Measurements from ENCODE around the gene USP6NL.

Gene USP6NL

DNA sequence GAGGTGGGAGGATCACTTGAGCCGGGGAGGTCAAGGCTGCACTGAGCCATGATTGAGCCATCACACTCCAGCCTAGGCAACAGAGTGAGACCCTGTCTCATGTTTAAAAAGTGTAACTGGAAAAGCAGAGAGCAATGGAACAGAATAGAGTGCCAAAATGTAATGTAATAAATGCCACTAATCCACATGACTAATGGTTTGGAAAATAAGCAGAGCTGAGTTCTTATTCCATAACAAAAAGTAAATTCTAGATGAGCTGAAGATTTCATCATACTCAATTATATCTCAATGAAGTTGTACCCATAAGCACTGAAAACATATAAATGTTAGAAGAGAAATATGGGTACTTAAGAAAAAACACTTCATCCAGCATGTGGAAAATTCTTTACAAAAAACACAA is 132.6 kb downstream of the USP6NL start:
- no peak for TF ChIP-seq SIN3A (IDR thresholded peaks at IDR 0.05; ENCODE audit: borderline replicate concordance, insufficient read depth, low read length)
- no peak for TF ChIP-seq FOXP2 (optimal IDR thresholded peaks at IDR 0.05; ENCODE audit: borderline replicate concordance, extremely low read depth, extremely low read length, insufficient read depth)
- TF ChIP-seq, protein P1, sequence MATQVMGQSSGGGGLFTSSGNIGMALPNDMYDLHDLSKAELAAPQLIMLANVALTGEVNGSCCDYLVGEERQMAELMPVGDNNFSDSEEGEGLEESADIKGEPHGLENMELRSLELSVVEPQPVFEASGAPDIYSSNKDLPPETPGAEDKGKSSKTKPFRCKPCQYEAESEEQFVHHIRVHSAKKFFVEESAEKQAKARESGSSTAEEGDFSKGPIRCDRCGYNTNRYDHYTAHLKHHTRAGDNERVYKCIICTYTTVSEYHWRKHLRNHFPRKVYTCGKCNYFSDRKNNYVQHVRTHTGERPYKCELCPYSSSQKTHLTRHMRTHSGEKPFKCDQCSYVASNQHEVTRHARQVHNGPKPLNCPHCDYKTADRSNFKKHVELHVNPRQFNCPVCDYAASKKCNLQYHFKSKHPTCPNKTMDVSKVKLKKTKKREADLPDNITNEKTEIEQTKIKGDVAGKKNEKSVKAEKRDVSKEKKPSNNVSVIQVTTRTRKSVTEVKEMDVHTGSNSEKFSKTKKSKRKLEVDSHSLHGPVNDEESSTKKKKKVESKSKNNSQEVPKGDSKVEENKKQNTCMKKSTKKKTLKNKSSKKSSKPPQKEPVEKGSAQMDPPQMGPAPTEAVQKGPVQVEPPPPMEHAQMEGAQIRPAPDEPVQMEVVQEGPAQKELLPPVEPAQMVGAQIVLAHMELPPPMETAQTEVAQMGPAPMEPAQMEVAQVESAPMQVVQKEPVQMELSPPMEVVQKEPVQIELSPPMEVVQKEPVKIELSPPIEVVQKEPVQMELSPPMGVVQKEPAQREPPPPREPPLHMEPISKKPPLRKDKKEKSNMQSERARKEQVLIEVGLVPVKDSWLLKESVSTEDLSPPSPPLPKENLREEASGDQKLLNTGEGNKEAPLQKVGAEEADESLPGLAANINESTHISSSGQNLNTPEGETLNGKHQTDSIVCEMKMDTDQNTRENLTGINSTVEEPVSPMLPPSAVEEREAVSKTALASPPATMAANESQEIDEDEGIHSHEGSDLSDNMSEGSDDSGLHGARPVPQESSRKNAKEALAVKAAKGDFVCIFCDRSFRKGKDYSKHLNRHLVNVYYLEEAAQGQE (IDR thresholded peaks at IDR 0.05; ENCODE audit: insufficient read depth in 1 of 2, low read depth in 2 of 2, low read length in 2 of 2), result no peak
- TF ChIP-seq POLR2AphosphoS5 (IDR thresholded peaks at IDR 0.05; ENCODE audit: low read depth, low read length), result no peak
- TF ChIP-seq TAF1 (IDR thresholded peaks at IDR 0.05; ENCODE audit: borderline replicate concordance, insufficient read depth, low read length), result no peak

DNA sequence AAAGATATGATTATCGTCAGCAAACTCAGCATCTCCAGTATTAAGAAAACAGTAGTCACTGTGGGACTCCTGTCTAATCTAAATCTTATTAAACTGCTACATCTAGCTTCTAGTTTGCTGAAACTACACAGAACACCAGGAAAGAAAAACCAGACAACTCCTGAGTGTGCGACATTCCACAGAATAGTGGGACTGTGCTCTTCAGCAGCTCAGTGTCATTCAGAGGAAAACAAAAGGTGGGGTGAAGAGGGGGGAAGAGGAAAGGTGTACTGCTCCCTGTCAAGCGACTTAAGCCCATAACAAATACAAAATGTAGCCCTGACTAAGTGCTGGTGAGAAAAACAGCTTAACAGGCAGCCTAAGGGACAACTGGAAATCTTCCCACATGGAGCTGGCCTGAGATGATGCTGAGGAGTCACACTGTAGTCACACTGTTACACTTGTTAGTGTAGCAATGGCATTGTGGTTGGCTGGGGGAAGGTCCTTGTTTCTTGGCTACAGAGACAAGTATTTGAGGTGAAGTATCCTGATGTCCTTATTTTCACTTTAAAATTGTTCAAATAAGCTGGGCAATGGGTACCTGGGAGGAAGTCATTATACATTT is 135.5 kb downstream of the USP6NL start:
- TF ChIP-seq, protein P1 (IDR thresholded peaks at IDR 0.05; ENCODE audit: insufficient read depth in 1 of 2, low read depth in 2 of 2, low read length in 2 of 2), result no peak
- TF ChIP-seq SIN3A (IDR thresholded peaks at IDR 0.05; ENCODE audit: borderline replicate concordance, insufficient read depth, low read length) (no peak), FOXP2 (optimal IDR thresholded peaks at IDR 0.05; ENCODE audit: borderline replicate concordance, extremely low read depth, extremely low read length, insufficient read depth) (no peak), TAF1 (IDR thresholded peaks at IDR 0.05; ENCODE audit: borderline replicate concordance, insufficient read depth, low read length) (no peak), POLR2AphosphoS5 (IDR thresholded peaks at IDR 0.05; ENCODE audit: low read depth, low read length) (no peak)

DNA sequence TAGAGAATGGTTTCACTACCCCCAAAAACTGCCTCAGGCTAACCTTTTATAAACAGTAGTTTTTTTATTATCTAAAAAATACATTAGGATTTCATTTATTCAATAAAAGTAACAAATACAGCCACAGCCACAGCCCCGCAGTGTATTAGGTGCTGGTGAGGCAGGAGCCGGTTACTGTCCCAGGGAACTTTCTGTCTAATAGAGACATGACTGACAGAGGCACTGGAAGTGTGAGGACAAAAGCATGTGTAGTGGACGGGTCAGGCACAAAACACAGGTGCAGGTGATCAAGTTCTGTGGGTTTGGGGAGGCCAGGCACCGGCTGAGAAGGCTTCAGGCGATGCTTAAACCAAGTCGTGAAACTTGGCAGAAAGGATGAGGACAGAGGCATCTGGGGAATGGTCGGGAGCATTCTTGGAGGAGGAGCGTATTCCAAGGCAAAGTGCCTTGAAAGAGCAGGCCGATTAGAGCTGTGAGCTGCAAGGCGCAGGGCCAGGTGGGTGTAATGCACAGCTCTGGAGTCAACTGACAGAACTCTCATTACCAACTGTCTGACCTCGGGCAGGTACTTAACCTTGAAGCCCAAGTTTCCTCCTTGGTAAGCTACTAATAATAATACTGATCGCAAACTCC is 138.2 kb downstream of the USP6NL start:
- TF ChIP-seq TAF1 (IDR thresholded peaks at IDR 0.05; ENCODE audit: borderline replicate concordance, insufficient read depth, low read length) (no peak), POLR2AphosphoS5 (IDR thresholded peaks at IDR 0.05; ENCODE audit: low read depth, low read length) (no peak), FOXP2 (optimal IDR thresholded peaks at IDR 0.05; ENCODE audit: borderline replicate concordance, extremely low read depth, extremely low read length, insufficient read depth) (no peak), SIN3A (IDR thresholded peaks at IDR 0.05; ENCODE audit: borderline replicate concordance, insufficient read depth, low read length) (no peak)
- TF ChIP-seq, protein P1 (IDR thresholded peaks at IDR 0.05; ENCODE audit: insufficient read depth in 1 of 2, low read depth in 2 of 2, low read length in 2 of 2), result no peak

DNA sequence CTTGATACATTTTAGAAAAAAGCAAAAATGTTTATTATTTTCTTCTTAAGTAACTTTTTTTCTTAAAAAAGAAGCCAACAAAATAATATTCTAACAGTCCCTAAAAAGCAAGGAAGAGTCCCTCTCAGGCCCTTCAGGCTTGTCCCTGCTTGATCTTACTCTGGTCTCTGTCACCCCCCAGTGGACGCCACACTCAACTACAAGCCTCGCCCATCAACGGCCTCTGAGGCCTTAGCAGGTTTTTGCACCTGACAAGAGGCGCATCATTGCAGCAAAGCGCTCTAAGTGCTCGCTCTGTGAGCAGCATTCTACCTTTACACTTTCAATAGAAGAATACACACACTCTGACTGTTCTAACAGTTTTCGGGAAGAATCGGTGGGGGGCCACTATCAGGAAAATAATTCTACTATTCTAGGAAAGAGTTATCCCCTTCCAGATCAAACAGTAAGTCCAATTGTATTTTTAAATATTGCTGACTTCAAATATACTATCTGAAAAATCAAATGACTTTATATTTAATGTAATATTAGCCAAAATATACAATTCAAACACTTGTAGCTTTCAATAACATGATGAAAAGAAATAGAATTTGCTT is 139.2 kb downstream of the USP6NL start:
- TF ChIP-seq POLR2AphosphoS5 (IDR thresholded peaks at IDR 0.05; ENCODE audit: low read depth, low read length) (no peak), SIN3A (IDR thresholded peaks at IDR 0.05; ENCODE audit: borderline replicate concordance, insufficient read depth, low read length) (no peak), FOXP2 (optimal IDR thresholded peaks at IDR 0.05; ENCODE audit: borderline replicate concordance, extremely low read depth, extremely low read length, insufficient read depth) (no peak), TAF1 (IDR thresholded peaks at IDR 0.05; ENCODE audit: borderline replicate concordance, insufficient read depth, low read length) (no peak)
- TF ChIP-seq, protein P1 (IDR thresholded peaks at IDR 0.05; ENCODE audit: insufficient read depth in 1 of 2, low read depth in 2 of 2, low read length in 2 of 2), result no peak

Measured in PFSK-1 (cell line).